Measurements from ENCODE around the gene ENOX1.
A peak's percentile ranks its signal among the peaks of the same experiment; 100 is the strongest.

Gene ENOX1

DNA sequence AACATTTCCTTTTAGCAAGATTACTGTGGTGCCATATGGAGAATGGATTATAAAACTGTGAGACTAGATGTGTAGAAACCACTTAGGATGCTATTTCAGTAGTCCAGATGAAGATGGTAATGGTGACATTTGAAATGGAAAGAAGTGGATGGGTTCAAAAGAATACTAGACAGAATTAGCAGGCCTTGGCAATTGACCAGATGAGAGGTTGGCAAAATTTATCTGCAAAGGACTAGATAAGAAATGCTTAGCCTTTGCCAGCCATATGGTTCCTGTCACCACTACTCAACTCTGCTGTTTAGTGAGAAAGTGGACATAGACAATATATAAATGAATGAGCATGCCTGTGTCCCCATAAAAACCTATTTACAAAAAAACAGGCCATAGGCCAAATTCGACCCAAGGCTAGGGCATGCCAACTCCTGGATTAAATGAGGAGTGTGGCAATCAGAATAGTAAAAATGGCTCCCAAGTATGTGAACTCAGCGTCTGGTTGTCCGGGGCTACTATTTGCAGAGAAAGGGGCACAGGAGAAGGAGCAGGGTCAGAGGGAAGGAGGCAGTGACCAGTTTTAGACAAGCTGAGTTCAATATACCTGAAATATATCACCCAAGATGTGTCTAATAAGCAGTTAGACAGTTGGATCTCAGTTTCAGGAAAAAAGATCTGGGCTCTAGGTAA lies 98.4 kb downstream of the ENOX1 start:
- no peak for DNase-seq
- Mint-ChIP-seq H3K4me1 (no peaks in the 10 kb centered on the region), H3K36me3 (no peaks in the 10 kb centered on the region), H3K27me3 (peaks cover 3% of the 10 kb centered on the region), H3K4me3 (no peak overlapping the region), H3K9me3 (no peaks in the 10 kb centered on the region), H3K27ac (no peak overlapping the region)
- CTCF ChIA-PET, result no interaction called here

- Mint-ChIP-seq H3K4me1 (no peaks in the 10 kb centered on the region), H3K27me3 (peaks cover 3% of the 10 kb centered on the region), H3K4me3 (no peak overlapping the region), H3K9me3 (no peaks in the 10 kb centered on the region), H3K36me3 (no peaks in the 10 kb centered on the region), H3K27ac (no peak overlapping the region)
- CTCF ChIA-PET, result no interaction called here
- DNase-seq, result no peak
These were observed 99.7 kb downstream of the ENOX1 start for GRCh38 chr13:43687038-43687437.

DNA sequence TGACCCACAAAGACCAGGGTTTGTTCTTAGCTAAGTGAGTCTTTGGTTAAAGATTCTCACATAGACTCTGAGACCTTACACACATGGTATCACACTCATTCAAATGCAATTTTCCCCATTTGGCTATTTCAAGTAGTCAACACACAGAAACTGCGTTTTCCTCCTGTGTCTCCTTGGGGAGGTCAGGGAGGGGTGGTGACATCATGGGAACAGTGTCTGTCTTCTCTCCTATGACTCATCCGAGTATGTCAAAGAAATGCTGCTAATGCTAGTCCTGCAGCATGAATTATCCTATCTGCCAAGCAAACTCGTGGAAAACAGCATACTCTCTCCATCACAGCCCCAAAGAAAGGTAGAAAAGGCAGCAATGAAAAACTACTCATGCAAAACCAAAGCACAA lies 100.2 kb downstream of the ENOX1 start:
- Mint-ChIP-seq H3K36me3 (no peaks in the 10 kb centered on the region), H3K27ac (no peak overlapping the region), H3K9me3 (no peaks in the 10 kb centered on the region), H3K4me1 (no peaks in the 10 kb centered on the region), H3K27me3 (peaks cover 3% of the 10 kb centered on the region), H3K4me3 (no peak overlapping the region)
- CTCF ChIA-PET, result no interaction called here
- DNase-seq, result no peak

DNA sequence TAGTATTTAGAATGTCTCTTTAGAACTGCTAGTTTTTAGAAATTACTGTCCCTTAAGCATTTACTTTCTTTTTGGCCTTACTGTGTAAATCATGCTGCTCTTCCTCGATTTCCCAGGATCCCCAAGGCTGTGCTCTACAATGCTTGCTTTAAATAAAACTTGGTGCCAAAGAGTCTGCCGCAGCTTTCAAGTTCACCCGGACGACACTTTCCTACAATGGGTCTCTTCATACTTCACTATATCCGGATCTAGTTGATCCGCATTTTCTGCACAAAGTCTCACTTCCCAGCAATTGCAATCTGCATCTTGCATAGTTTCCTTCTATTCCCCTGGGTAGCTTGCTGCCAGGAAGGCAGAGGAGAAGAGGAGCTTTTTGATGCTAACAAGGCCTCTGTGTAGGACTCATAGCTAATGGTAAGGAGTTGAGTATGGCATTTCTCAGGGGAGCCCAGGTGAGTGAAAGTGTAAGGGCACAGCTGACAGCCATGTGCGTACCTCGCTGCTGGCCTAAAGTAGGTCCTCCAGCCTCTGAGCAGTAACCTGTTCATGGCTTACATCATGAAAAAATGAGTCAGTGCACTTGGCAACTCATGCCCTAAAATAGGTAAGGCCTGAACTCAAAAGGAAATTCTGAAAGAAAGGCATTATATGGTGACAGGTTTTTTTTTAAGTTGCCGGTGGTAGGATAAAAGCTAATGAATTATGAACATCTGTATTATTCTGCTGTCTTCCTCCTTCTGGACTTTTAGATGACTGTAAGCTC lies 101.6 kb downstream of the ENOX1 start:
- CTCF ChIA-PET, result no interaction called here
- Mint-ChIP-seq H3K4me3 (no peak overlapping the region), H3K36me3 (no peaks in the 10 kb centered on the region), H3K9me3 (no peaks in the 10 kb centered on the region), H3K4me1 (no peaks in the 10 kb centered on the region), H3K27me3 (peaks cover 3% of the 10 kb centered on the region), H3K27ac (no peak overlapping the region)
- no peak for DNase-seq

GRCh38 chr13:43682701-43683100 lies 104.1 kb downstream of the ENOX1 start:
- H3K27ac Mint-ChIP-seq, result no peak overlapping the region
- no peaks in the 10 kb centered on the region for H3K36me3 Mint-ChIP-seq
- CTCF ChIA-PET, result no interaction called here
- H3K27me3 Mint-ChIP-seq, result no peaks in the 10 kb centered on the region
- DNase-seq, result no peak
- no peaks in the 10 kb centered on the region for H3K9me3 Mint-ChIP-seq
- H3K4me1 Mint-ChIP-seq, result no peaks in the 10 kb centered on the region
- no peak overlapping the region for H3K4me3 Mint-ChIP-seq

GRCh38 chr13:43676320-43676719 lies 110.5 kb downstream of the ENOX1 start:
- no peaks in the 10 kb centered on the region for H3K36me3 Mint-ChIP-seq
- DNase-seq, result no peak
- H3K9me3 Mint-ChIP-seq, result no peaks in the 10 kb centered on the region
- CTCF ChIA-PET, result no interaction called here
- H3K4me1 Mint-ChIP-seq, result no peaks in the 10 kb centered on the region
- peaks cover 7% of the 10 kb centered on the region for H3K27me3 Mint-ChIP-seq
- no peak overlapping the region for H3K4me3 Mint-ChIP-seq
- no peak overlapping the region for H3K27ac Mint-ChIP-seq

- Mint-ChIP-seq H3K4me3 (no peak overlapping the region), H3K27me3 (peaks cover 7% of the 10 kb centered on the region), H3K9me3 (no peaks in the 10 kb centered on the region), H3K4me1 (no peaks in the 10 kb centered on the region), H3K27ac (no peak overlapping the region), H3K36me3 (no peaks in the 10 kb centered on the region)
- DNase-seq, result no peak
- CTCF ChIA-PET, result no interaction called here
These were observed 111.2 kb downstream of the ENOX1 start for GRCh38 chr13:43675577-43675976.

DNA sequence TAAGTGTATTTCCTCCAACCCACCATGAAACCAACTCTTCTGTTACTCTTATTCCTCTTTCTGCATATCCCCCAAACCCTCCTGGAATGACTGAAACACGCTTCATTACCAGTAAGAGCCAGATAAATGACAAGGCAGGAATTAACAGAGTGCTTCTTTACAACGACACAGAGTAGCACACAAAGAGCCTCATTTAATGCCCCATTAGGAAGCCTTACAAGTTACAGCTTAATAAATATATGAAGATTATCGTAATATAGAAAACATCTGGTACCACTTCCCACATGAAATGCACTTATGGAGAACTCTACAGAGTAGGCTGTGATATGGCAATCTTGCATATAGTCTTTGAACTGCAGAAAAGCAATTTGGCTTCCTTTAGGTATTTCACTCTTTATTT lies 116.8 kb downstream of the ENOX1 start:
- H3K4me3 Mint-ChIP-seq, result no peak overlapping the region
- peaks cover 3% of the 10 kb centered on the region for H3K4me1 Mint-ChIP-seq
- no peaks in the 10 kb centered on the region for H3K9me3 Mint-ChIP-seq
- no peaks in the 10 kb centered on the region for H3K36me3 Mint-ChIP-seq
- H3K27me3 Mint-ChIP-seq, result peaks cover 3% of the 10 kb centered on the region
- DNase-seq, result no peak
- CTCF ChIA-PET, result no interaction called here
- H3K27ac Mint-ChIP-seq, result no peak overlapping the region

GRCh38 chr13:43669101-43669500 lies 117.7 kb downstream of the ENOX1 start:
- CTCF ChIA-PET, result no interaction called here
- no peak overlapping the region for H3K27ac Mint-ChIP-seq
- H3K4me3 Mint-ChIP-seq, result no peak overlapping the region
- H3K36me3 Mint-ChIP-seq, result no peaks in the 10 kb centered on the region
- peaks cover 9% of the 10 kb centered on the region for H3K4me1 Mint-ChIP-seq
- H3K9me3 Mint-ChIP-seq, result no peaks in the 10 kb centered on the region
- no peak for DNase-seq
- H3K27me3 Mint-ChIP-seq, result peaks cover 3% of the 10 kb centered on the region

DNA sequence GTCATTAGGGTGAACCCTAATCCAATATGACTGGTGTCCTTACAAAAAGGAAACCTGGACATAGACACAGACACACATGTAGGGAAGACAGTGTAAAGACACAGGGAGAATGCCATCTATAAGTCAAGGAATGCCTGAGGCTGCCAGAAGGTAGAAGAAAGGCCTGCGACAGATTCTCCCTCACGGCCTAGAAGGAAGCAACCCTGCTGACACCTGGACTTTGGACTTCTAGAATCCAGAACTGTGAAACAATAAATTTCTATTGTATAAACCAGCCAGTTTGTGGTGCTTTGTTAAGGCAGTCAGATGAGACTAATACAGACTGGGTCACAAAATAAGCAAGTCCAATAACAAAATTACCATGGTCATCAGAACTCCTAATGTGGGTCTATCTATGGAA lies 120.4 kb downstream of the ENOX1 start:
- no peak for DNase-seq
- Mint-ChIP-seq H3K9me3 (no peaks in the 10 kb centered on the region), H3K36me3 (no peaks in the 10 kb centered on the region), H3K4me1 (peaks cover 9% of the 10 kb centered on the region), H3K27me3 (no peaks in the 10 kb centered on the region), H3K27ac (no peak overlapping the region), H3K4me3 (no peak overlapping the region)
- CTCF ChIA-PET, result no interaction called here

GRCh38 chr13:43665388-43665787 lies 121.4 kb downstream of the ENOX1 start:
- no peaks in the 10 kb centered on the region for H3K36me3 Mint-ChIP-seq
- no peak overlapping the region for H3K4me3 Mint-ChIP-seq
- no peaks in the 10 kb centered on the region for H3K27me3 Mint-ChIP-seq
- CTCF ChIA-PET, result no interaction called here
- no peak overlapping the region for H3K27ac Mint-ChIP-seq
- no peak for DNase-seq
- peaks cover 9% of the 10 kb centered on the region for H3K4me1 Mint-ChIP-seq
- no peaks in the 10 kb centered on the region for H3K9me3 Mint-ChIP-seq

GRCh38 chr13:43664700-43665191 lies 122.0 kb downstream of the ENOX1 start:
- H3K4me3 Mint-ChIP-seq, result peak overlapping the region; percentile 1
- no peak overlapping the region for H3K27ac Mint-ChIP-seq
- no peaks in the 10 kb centered on the region for H3K36me3 Mint-ChIP-seq
- CTCF ChIA-PET, result no interaction called here
- H3K4me1 Mint-ChIP-seq, result peaks cover 9% of the 10 kb centered on the region
- H3K9me3 Mint-ChIP-seq, result no peaks in the 10 kb centered on the region
- DNase-seq, result peak; percentile 40
- H3K27me3 Mint-ChIP-seq, result no peaks in the 10 kb centered on the region

GRCh38 chr13:43663474-43664090 lies 123.2 kb downstream of the ENOX1 start:
- no peak for DNase-seq
- Mint-ChIP-seq H3K9me3 (no peaks in the 10 kb centered on the region), H3K4me1 (peaks cover 9% of the 10 kb centered on the region), H3K27me3 (no peaks in the 10 kb centered on the region), H3K27ac (no peak overlapping the region), H3K36me3 (no peaks in the 10 kb centered on the region), H3K4me3 (no peak overlapping the region)
- CTCF ChIA-PET, result no interaction called here

DNA sequence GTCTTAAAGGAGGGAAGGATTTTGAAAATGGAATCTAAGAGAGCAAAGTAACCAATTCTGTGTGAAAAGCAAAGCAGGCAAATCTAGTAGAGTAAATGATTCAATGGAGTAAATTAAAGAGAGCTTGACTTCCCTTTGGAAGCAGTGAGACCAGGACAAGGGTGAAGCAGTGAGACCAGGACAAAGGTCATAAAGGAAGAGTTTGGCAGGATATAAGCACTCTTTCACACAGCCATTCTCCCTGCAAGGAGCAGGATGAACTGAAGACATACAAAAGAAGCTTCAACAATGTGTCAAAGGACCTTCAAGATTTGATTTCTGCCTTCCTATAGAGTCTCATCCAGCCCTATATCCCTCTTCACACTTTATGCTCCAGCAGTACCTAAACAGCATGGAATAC lies 123.8 kb downstream of the ENOX1 start:
- Mint-ChIP-seq H3K4me3 (no peak overlapping the region), H3K36me3 (no peaks in the 10 kb centered on the region), H3K27me3 (no peaks in the 10 kb centered on the region), H3K9me3 (no peaks in the 10 kb centered on the region), H3K4me1 (peaks cover 9% of the 10 kb centered on the region), H3K27ac (no peak overlapping the region)
- no peak for DNase-seq
- CTCF ChIA-PET, result no interaction called here

All from activated naive CD4-positive, alpha-beta T cell treated with anti-CD3 and anti-CD28 coated beads, Interleukin-2, amount 10 ng/mL, durations not matched to agents 7 days and 5 days (primary cell).